GM23338 (cell line): ENCODE results near the gene ZNF674. TPM values are rescaled to one million over a fixed set of nuclear protein-coding genes. Genes with fewer than 3 reads are reported as not detected.

Experiments used
- ATAC-seq: fragments of 200-7000 bp; cut with Tn5 transposase; 3 replicates; pipeline ENCODE4 v1.9.1; 2020
- DNase-seq: peaks from one replicate; pipeline ENCODE4 v3.0.0-alpha.2; 2015; ENCODE audit warnings: low spot score
- H2AFZ ChIP-seq: fragments of 200-600 bp; sonication (generic); 2 replicates; pipeline ENCODE4 v1.8.0; 2016; ENCODE audit warnings: antibody characterized with exemption, mild to moderate bottlenecking, moderate library complexity
- H3F3A ChIP-seq: fragments of 200-600 bp; sonication (generic); replicated peaks from 2 replicates; pipeline ENCODE4 v1.8.0; 2017; ENCODE audit warnings: antibody characterized with exemption, mixed run types, low read depth
- H3K27ac ChIP-seq: fragments of 200-600 bp; sonication (generic); 2 replicates; pipeline ENCODE4 v1.6.1; 2016; ENCODE audit warnings: low read depth
- H3K27me3 ChIP-seq: fragments of 200-600 bp; sonication (generic); 2 replicates; pipeline ENCODE4 v1.8.0; 2016; ENCODE audit warnings: mild to moderate bottlenecking, mixed run types, moderate library complexity; ENCODE audit not compliant: insufficient read depth
- H3K36me3 ChIP-seq: fragments of 200-600 bp; sonication (generic); 2 replicates; pipeline ENCODE4 v1.8.0; 2016; ENCODE audit warnings: mild to moderate bottlenecking; ENCODE audit not compliant: insufficient read depth
- H3K4me1 ChIP-seq: fragments of 200-600 bp; sonication (generic); 2 replicates; pipeline ENCODE4 v1.8.0; 2016; ENCODE audit warnings: mild to moderate bottlenecking, moderate library complexity; ENCODE audit not compliant: insufficient read depth
- H3K4me2 ChIP-seq: fragments of 200-600 bp; sonication (generic); 2 replicates; pipeline ENCODE4 v1.7.1; 2017; ENCODE audit warnings: mixed run types
- H3K4me3 ChIP-seq: fragments of 200-600 bp; sonication (generic); 2 replicates; pipeline ENCODE4 v1.6.1; 2016; ENCODE audit warnings: mixed run types
- H3K79me2 ChIP-seq: fragments of 200-600 bp; sonication (generic); replicated peaks from 2 replicates; pipeline ENCODE4 v1.8.0; 2017; ENCODE audit warnings: mild to moderate bottlenecking; ENCODE audit not compliant: insufficient read depth
- H3K9me2 ChIP-seq: fragments of 200-600 bp; sonication (generic); 2 replicates; pipeline ENCODE4 v1.8.0; 2017; ENCODE audit not compliant: insufficient read depth
- H4K20me1 ChIP-seq: fragments of 200-600 bp; sonication (generic); replicated peaks from 2 replicates; pipeline ENCODE4 v1.8.0; 2017; ENCODE audit warnings: mild to moderate bottlenecking; ENCODE audit not compliant: insufficient read depth
- H3K27ac Mint-ChIP-seq: 2 replicates; pipeline ENCODE4 v1.8.0; 2020; ENCODE audit warnings: inconsistent platforms, mild to moderate bottlenecking, moderate library complexity, mixed read lengths
- H3K27me3 Mint-ChIP-seq: 3 replicates; pipeline ENCODE4 v1.8.0; 2022; ENCODE audit warnings: low read depth, mild to moderate bottlenecking, moderate library complexity, mixed read lengths, inconsistent platforms; ENCODE audit not compliant: insufficient read depth, poor library complexity
- H3K36me3 Mint-ChIP-seq: 3 replicates; pipeline ENCODE4 v1.8.0; 2021; ENCODE audit warnings: low read depth, mild to moderate bottlenecking, inconsistent platforms, moderate library complexity, mixed read lengths
- H3K4me1 Mint-ChIP-seq: 3 replicates; pipeline ENCODE4 v1.8.0; 2020; ENCODE audit warnings: mild to moderate bottlenecking, inconsistent platforms, mixed read lengths
- H3K4me3 Mint-ChIP-seq: 3 replicates; pipeline ENCODE4 v1.8.0; 2021; ENCODE audit warnings: moderate library complexity, mild to moderate bottlenecking, inconsistent platforms, mixed read lengths
- H3K9me3 Mint-ChIP-seq: 3 replicates; pipeline ENCODE4 v1.8.0; 2020; ENCODE audit warnings: moderate library complexity, mild to moderate bottlenecking, inconsistent platforms, mixed read lengths
- CTCF ChIP-seq, 2 experiments: fragments of 200-600 bp in 1 of 2; sonication (generic) in 1 of 2; conservative IDR thresholded peaks; 2 replicates each; pipeline versions ENCODE4 v1.5.1 to v1.6.1; 2016 to 2017; ENCODE audit warnings: antibody characterized with exemption in 2 of 2, low read depth in 2 of 2, mild to moderate bottlenecking in 2 of 2, moderate library complexity in 1 of 2
- ETS1 ChIP-seq: IDR thresholded peaks from 2 replicates; pipeline ENCODE4 v1.6.1; 2016; ENCODE audit warnings: antibody characterized with exemption
- EZH2 ChIP-seq: fragments of 200-600 bp; sonication (generic); IDR thresholded peaks from one replicate; pipeline ENCODE4 v1.8.0; 2017; ENCODE audit warnings: antibody characterized with exemption, mild to moderate bottlenecking, low read depth; ENCODE audit not compliant: unreplicated experiment
- EZH2phosphoT487 ChIP-seq: fragments of 200-600 bp; sonication (generic); IDR thresholded peaks from one replicate; pipeline ENCODE4 v1.8.1; 2018; ENCODE audit warnings: antibody characterized with exemption; ENCODE audit not compliant: unreplicated experiment
- JUNB ChIP-seq: IDR thresholded peaks from one replicate; pipeline ENCODE4 v1.6.1; 2016; ENCODE audit warnings: antibody characterized with exemption; ENCODE audit not compliant: unreplicated experiment
- NANOG ChIP-seq: IDR thresholded peaks from 2 replicates; pipeline ENCODE4 v1.6.1; 2016; ENCODE audit warnings: antibody characterized with exemption, borderline replicate concordance
- POLR2AphosphoS5 ChIP-seq: IDR thresholded peaks from 2 replicates; pipeline ENCODE4 v1.6.1; 2016; ENCODE audit warnings: antibody characterized with exemption, low read depth
- REST ChIP-seq: IDR thresholded peaks from one replicate; pipeline ENCODE4 v1.6.1; 2018; ENCODE audit warnings: antibody characterized with exemption; ENCODE audit not compliant: unreplicated experiment
- ZNF114 ChIP-seq: fragments of 250-450 bp; sonication (Bioruptor Pico); IDR thresholded peaks from 2 replicates; pipeline ENCODE4 v1.5.0; 2020; ENCODE audit warnings: mild to moderate bottlenecking, moderate library complexity
- ZNF331 ChIP-seq: fragments of 250-450 bp; sonication (Bioruptor Pico); IDR thresholded peaks from 2 replicates; pipeline ENCODE4 v1.5.0; 2020; ENCODE audit warnings: low read depth, mild to moderate bottlenecking, moderate library complexity
- ZNF462 ChIP-seq: fragments of 250-450 bp; sonication (Bioruptor Pico); IDR thresholded peaks from 2 replicates; pipeline ENCODE4 v1.5.0; 2020; ENCODE audit warnings: mild to moderate bottlenecking, moderate library complexity
- polyA plus RNA-seq: library from polyadenylated mRNA; unstranded; fragments of >200 nt; fragmentation: Nextera tagmentation; extraction: Ambion mirVana; gene quantifications from 2 replicates; pipeline ENCODE4 v1.2.1, GENCODE V29; 2016
- total RNA-seq: library from RNA; depleted of rRNA; stranded (reverse); fragments of >200 nt; shearing (Covaris generic); gene quantifications from 2 replicates; pipeline ENCODE4 v1.2.3, GENCODE V29; 2014

Gene ZNF674
- total and polyA plus RNA-seq, 2 experiments from 2014 or later, result 3.0 to 5.5 TPM

GRCh38 chrX:46572340-46572936, 27.2 kb upstream of the ZNF674 start:
- no peaks in the 10 kb centered on the region; the same call in 2 of the 3 replicates for H3K9me3 Mint-ChIP-seq
- no peak overlapping the region for H3K4me3 ChIP-seq
- peak overlapping the region; percentile 75; the same call in 2 of the 3 replicates for H3K4me3 Mint-ChIP-seq
- ATAC-seq (no peak), DNase-seq (no peak)
- H3K9me2 ChIP-seq, result no peaks in the 10 kb centered on the region
- H3K27ac Mint-ChIP-seq, result no peak overlapping the region
- peaks cover 10% of the 10 kb centered on the region; the same call in 1 of the 2 replicates for H3K4me1 ChIP-seq
- H2AFZ ChIP-seq, result no peak overlapping the region
- no peaks in the 10 kb centered on the region for H3F3A ChIP-seq
- no peak overlapping the region for H3K4me2 ChIP-seq
- no peaks in the 10 kb centered on the region for H3K36me3 ChIP-seq
- TF ChIP-seq ZNF331 (CRISPR knock-in tag) (no peak), EZH2 (no peak), ETS1 (no peak), EZH2phosphoT487 (no peak), REST (no peak), POLR2AphosphoS5 (no peak), JUNB (no peak), NANOG (no peak), CTCF (conservative IDR thresholded peaks at IDR 0.05; ENCODE audit: low read depth in 2 of 2) (no peak), ZNF114 (no peak), ZNF462 (CRISPR knock-in tag) (no peak)
- no peaks in the 10 kb centered on the region for H4K20me1 ChIP-seq
- H3K79me2 ChIP-seq, result peaks cover 23% of the 10 kb centered on the region
- H3K27me3 Mint-ChIP-seq, result peaks cover 11% of the 10 kb centered on the region
- H3K4me1 Mint-ChIP-seq, result peaks cover 32% of the 10 kb centered on the region
- H3K27me3 ChIP-seq, result peaks cover 18% of the 10 kb centered on the region; the same call in 1 of the 2 replicates
- no peak overlapping the region for H3K27ac ChIP-seq
- H3K36me3 Mint-ChIP-seq, result peaks cover 4% of the 10 kb centered on the region; the same call in 2 of the 3 replicates
